Uterus (tissue), 4 donors: ENCODE measurements around the gene CNTNAP1. TPM values are rescaled to one million over a fixed set of nuclear protein-coding genes. Genes with fewer than 3 reads are reported as not detected.
"Not testable (repeated sequence)": the region's sequence is repeated elsewhere in the genome, so short reads cannot be mapped to it uniquely, and the experiment has no call there.

Experiments
- DNase-seq, 2 donors: peaks; one replicate each; pipeline ENCODE4 v3.0.0-alpha.2; 2019 to 2020
- H3K27ac ChIP-seq, 2 donors: fragments of 200-600 bp; sonication (generic); 1 replicate in 1 of 2; 2 replicates in 1 of 2; pipeline ENCODE4 v1.5.1; 2016 to 2018
- H3K27me3 ChIP-seq, 2 donors: fragments of 200-600 bp; sonication (generic); one replicate each; pipeline ENCODE4 v1.5.1; 2018 to 2019; ENCODE audit warnings: control low read depth in 1 of 2
- H3K36me3 ChIP-seq, 2 donors: fragments of 200-600 bp; sonication (generic); one replicate each; pipeline ENCODE4 v1.5.1; 2019; ENCODE audit warnings: control low read depth in 1 of 2
- H3K4me1 ChIP-seq, 2 donors: fragments of 200-600 bp; sonication (generic); one replicate each; pipeline ENCODE4 v1.5.1; 2018 to 2019; ENCODE audit warnings: control low read depth in 1 of 2
- H3K4me3 ChIP-seq, 2 donors: fragments of 200-600 bp; sonication (generic); 1 replicate in 1 of 2; 2 replicates in 1 of 2; pipeline ENCODE4 v1.5.1; 2018 to 2019; ENCODE audit warnings: mild to moderate bottlenecking in 1 of 2
- H3K9me3 ChIP-seq, 2 donors: fragments of 200-600 bp; sonication (generic); one replicate each; pipeline ENCODE4 v1.5.1; 2019; ENCODE audit warnings: control low read depth in 1 of 2
- CTCF ChIP-seq, 4 experiments: fragments of 200-600 bp in 2 of 4; fragments of 450-650 bp in 2 of 4; sonication (generic) in 2 of 4; IDR thresholded peaks; one replicate each; pipeline ENCODE4 v1.5.1; 2016 to 2019; ENCODE audit warnings: antibody characterized with exemption in 4 of 4, mild to moderate bottlenecking in 2 of 4, moderate library complexity in 1 of 4
- POLR2A ChIP-seq, 2 donors: fragments of 450-650 bp; IDR thresholded peaks; one replicate each; pipeline ENCODE4 v1.6.1; 2016; ENCODE audit warnings: antibody characterized with exemption in 2 of 2, mild to moderate bottlenecking in 1 of 2, moderate library complexity in 1 of 2
- intact Hi-C: fragments of 100-400 bp; cut with DNase I; formaldehyde crosslinking; loops from one replicate; pipeline ENCODE4 v1.15.1; 2023; ENCODE audit warnings: low total_unique reads
- total RNA-seq, 4 donors: library from RNA; depleted of rRNA in 3 of 4; stranded (reverse); fragments of >200 nt in 3 of 4; gene quantifications; one replicate each; pipeline versions ENCODE4 v1.1.0 to v1.2.4, GENCODE V29; 2014 to 2023
- donor health status: DM: yes; HTN: yes; CAD: no.

CNTNAP1 gene
- total RNA-seq, 4 donors from 2014 or later = 1.5 to 61.5 (median 26.5) TPM

DNA sequence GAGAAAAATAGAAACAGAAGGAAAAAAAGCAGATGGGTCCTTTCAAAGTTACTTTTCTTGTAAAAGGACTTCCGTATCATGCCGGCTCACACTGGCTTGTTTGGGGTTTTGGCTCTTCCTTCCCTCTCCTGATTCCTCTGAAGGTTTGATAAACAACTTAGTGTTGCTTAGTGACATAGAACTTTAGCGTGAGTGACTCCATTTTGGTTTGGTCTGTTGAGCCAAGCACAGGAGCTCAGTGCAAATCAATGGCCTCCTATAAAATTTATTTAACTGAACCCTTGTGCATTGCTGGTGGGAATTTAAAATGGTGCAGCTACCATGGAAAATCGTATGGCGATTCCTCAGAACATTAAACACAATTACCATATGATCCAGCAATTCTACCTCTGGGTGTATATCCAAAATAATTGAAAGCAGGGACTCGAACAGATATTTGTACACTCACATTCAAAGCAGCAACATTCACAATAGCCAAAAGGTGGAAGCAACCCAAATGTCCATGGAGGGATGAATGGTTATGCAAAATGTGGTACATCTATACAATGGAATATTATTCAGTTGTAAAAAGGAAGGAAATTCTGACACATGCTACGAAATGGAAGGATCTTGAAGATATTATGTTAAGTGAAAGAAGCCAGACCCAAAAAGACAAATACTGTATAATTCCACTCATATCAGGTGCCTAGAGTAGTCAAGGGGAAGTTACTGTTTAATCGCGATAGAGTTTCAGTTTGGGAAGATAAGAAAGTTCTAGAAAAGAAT lies 24.3 kb upstream of the CNTNAP1 start:
- Histone ChIP-seq H3K4me3 (no peak overlapping the region), H3K9me3 (no peaks in the 10 kb centered on the region), H3K27ac (peak overlapping the region in 1 of 2 donors; percentile 89), H3K36me3 (no peaks in the 10 kb centered on the region), H3K4me1 (peaks cover 9 to 11% of the 10 kb centered on the region in 2 donors), H3K27me3 (no peaks in the 10 kb centered on the region)
- TF ChIP-seq POLR2A (IDR thresholded peaks at IDR 0.05) = no peak
- TF ChIP-seq CTCF (IDR thresholded peaks at IDR 0.05) = no peak
- no peak for DNase-seq
- intact Hi-C loops = no loop called here

DNA sequence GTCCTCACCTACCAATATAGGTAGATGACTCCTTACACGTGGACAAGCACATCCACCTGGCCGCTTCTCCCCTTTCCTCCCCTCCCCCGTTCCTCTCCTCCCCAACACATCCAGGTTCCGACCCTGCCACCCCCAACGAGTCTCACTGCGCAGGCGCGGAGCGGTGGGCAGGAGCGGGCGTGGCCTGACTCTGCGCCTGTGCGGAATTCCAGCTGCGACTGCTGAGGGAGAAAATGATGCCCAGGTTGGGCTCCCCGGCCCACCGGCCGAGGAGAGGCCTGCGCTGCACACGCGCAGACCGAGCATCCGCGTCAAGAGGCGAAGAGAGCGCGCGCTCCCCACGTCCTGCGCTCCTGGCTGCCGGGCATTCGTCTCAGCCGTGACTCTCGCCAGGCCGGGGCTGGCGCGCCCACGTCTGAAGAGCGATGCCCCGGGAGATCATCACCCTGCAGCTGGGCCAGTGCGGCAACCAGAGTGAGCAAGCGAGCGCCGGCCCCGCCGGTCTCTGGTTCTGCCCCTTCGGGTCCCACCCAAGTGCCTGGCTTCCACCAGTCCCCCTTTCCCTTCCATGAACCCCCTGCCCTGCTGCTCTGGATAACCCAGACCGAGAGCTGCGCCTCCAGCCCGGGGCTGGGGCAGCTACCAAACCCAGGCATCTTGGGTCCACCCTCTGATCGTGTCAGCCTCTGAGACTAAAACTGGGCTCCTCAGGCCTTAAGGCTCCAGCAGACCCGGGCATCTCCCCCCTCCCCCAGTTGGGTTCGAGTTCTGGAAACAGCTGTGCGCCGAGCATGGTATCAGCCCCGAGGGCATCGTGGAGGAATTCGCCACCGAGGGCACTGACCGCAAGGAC lies 23.0 kb upstream of the CNTNAP1 start, which contains the start of gene TUBG2:
Gene TUBG2, plus strand, starts transcription at position 206 of the 853 bp plus-strand sequence. Its CDS starts 220 bp downstream, at position 426.
- no peaks in the 10 kb centered on the region for H3K27me3 ChIP-seq
- TF ChIP-seq POLR2A (IDR thresholded peaks at IDR 0.05) (peak; percentile 82 to 91), CTCF (IDR thresholded peaks at IDR 0.05) (peak in 2 of 4 experiments; percentile 16 to 20)
- intact Hi-C loops = no loop called here
- DNase-seq = peak; percentile 87 to 93
- no peaks in the 10 kb centered on the region for H3K9me3 ChIP-seq
- peaks cover 8 to 9% of the 10 kb centered on the region in 2 donors for H3K4me1 ChIP-seq
- peak within 1 kb of the TSS; percentile 47 to 83 for H3K4me3 ChIP-seq
- peak within 1 kb of the TSS; percentile 88 to 89 for H3K27ac ChIP-seq
- H3K36me3 ChIP-seq = no peaks in the 10 kb centered on the region

- intact Hi-C loops, DNase-seq, H3K27me3 ChIP-seq, H3K9me3 ChIP-seq, H3K36me3 ChIP-seq, H3K4me1 ChIP-seq: not testable (repeated sequence)
- peak overlapping the region; percentile 88 to 89 for H3K27ac ChIP-seq
- H3K4me3 ChIP-seq = peak overlapping the region; percentile 47 to 83
These were observed 22.4 kb upstream of the CNTNAP1 start for GRCh38 chr17:42659932-42660274.

- Histone ChIP-seq H3K27me3 (no peaks in the 10 kb centered on the region), H3K4me3 (no peak overlapping the region), H3K27ac (peak overlapping the region; percentile 62 to 74), H3K4me1 (peaks cover 6 to 9% of the 10 kb centered on the region in 2 donors), H3K9me3 (no peaks in the 10 kb centered on the region), H3K36me3 (no peaks in the 10 kb centered on the region)
- intact Hi-C loops = no loop called here
- peak in 1 of 2 donors; percentile 80 for DNase-seq
- TF ChIP-seq POLR2A (IDR thresholded peaks at IDR 0.05) (no peak), CTCF (IDR thresholded peaks at IDR 0.05) (no peak)
These were observed 21.5 kb upstream of the CNTNAP1 start for GRCh38 chr17:42660692-42661345.

- Histone ChIP-seq H3K4me3 (no peak overlapping the region), H3K4me1 (peaks cover 1 to 22% of the 10 kb centered on the region in 2 donors), H3K36me3 (no peaks in the 10 kb centered on the region), H3K9me3 (no peaks in the 10 kb centered on the region), H3K27ac (peak overlapping the region; percentile 40 to 76), H3K27me3 (no peaks in the 10 kb centered on the region)
- intact Hi-C loops = no loop called here
- TF ChIP-seq POLR2A (IDR thresholded peaks at IDR 0.05) = no peak
- no peak for TF ChIP-seq CTCF (IDR thresholded peaks at IDR 0.05)
- DNase-seq = no peak
These were observed 16.7 kb upstream of the CNTNAP1 start for GRCh38 chr17:42665581-42666001.

- H3K4me3 ChIP-seq, intact Hi-C loops, H3K27me3 ChIP-seq, H3K36me3 ChIP-seq, DNase-seq, H3K9me3 ChIP-seq: not testable (repeated sequence)
- H3K4me1 ChIP-seq = peaks cover 0 to 18% of the 10 kb centered on the region in 2 donors
- peak overlapping the region; percentile 76 to 89 for H3K27ac ChIP-seq
These were observed 16.2 kb upstream of the CNTNAP1 start for GRCh38 chr17:42666126-42666525.
